ENCODE data around the gene GUCA1A.
"Not testable (repeated sequence)": the region's sequence is repeated elsewhere in the genome, so short reads cannot be mapped to it uniquely, and the experiment has no call there.

Gene GUCA1A

GRCh38 chr6:42147138-42147562 lies 26.0 kb upstream of the GUCA1A start:
- peak overlapping the region; percentile 58 for H3K27ac ChIP-seq
- TF ChIP-seq ZFX (IDR thresholded peaks at IDR 0.05; ENCODE audit: borderline replicate concordance) (no peak), CTCF (IDR thresholded peaks at IDR 0.05) (no peak)

- no peak overlapping the region for H3K27ac ChIP-seq
- TF ChIP-seq ZFX (IDR thresholded peaks at IDR 0.05; ENCODE audit: borderline replicate concordance) (no peak), CTCF (IDR thresholded peaks at IDR 0.05) (no peak)
These were observed 25.1 kb upstream of the GUCA1A start for GRCh38 chr6:42148058-42148457.

- no peak for TF ChIP-seq CTCF (IDR thresholded peaks at IDR 0.05)
- TF ChIP-seq ZFX (IDR thresholded peaks at IDR 0.05; ENCODE audit: borderline replicate concordance), result no peak
- no peak overlapping the region for H3K27ac ChIP-seq
These were observed 22.9 kb upstream of the GUCA1A start for GRCh38 chr6:42150254-42150653.

- no peak for TF ChIP-seq ZFX (IDR thresholded peaks at IDR 0.05; ENCODE audit: borderline replicate concordance)
- H3K27ac ChIP-seq, result no peak overlapping the region
These were observed 21.1 kb upstream of the GUCA1A start for GRCh38 chr6:42152024-42152423.

GRCh38 chr6:42152528-42153213 lies 20.5 kb upstream of the GUCA1A start:
- H3K27ac ChIP-seq, result not testable (repeated sequence)

- H3K27ac ChIP-seq, result no peak overlapping the region
- TF ChIP-seq CTCF (IDR thresholded peaks at IDR 0.05) (no peak), ZFX (IDR thresholded peaks at IDR 0.05; ENCODE audit: borderline replicate concordance) (no peak)
These were observed 19.2 kb upstream of the GUCA1A start for GRCh38 chr6:42153921-42154320.

- H3K27ac ChIP-seq, result no peak overlapping the region
- no peak for TF ChIP-seq CTCF (IDR thresholded peaks at IDR 0.05)
- TF ChIP-seq ZFX (IDR thresholded peaks at IDR 0.05; ENCODE audit: borderline replicate concordance), result no peak
These were observed 18.5 kb upstream of the GUCA1A start for GRCh38 chr6:42154461-42155209.

- no peak for TF ChIP-seq ZFX (IDR thresholded peaks at IDR 0.05; ENCODE audit: borderline replicate concordance)
- no peak for TF ChIP-seq CTCF (IDR thresholded peaks at IDR 0.05)
- no peak overlapping the region for H3K27ac ChIP-seq
These were observed 17.9 kb upstream of the GUCA1A start for GRCh38 chr6:42155293-42155692.
